Liver (tissue), 9 donors: Measurements from ENCODE around the gene IL32. TPM values are rescaled to one million over a fixed set of nuclear protein-coding genes. Genes with fewer than 3 reads are reported as not detected.

Experiments
- DNase-seq: peaks from one replicate; pipeline ENCODE4 v3.0.0-alpha.2; 2017; ENCODE audit warnings: low spot score
- H3K27ac ChIP-seq, 2 donors: one replicate each; pipeline ENCODE4 v1.7.0; 2013; ENCODE audit warnings: inconsistent platforms in 2 of 2, low read length in 2 of 2, control low read depth in 1 of 2, low read depth in 1 of 2, mild to moderate bottlenecking in 1 of 2
- H3K27me3 ChIP-seq, 4 donors: one replicate each; pipeline versions ENCODE4 v1.6.1 to v1.7.0; 2013; ENCODE audit warnings: low read length in 3 of 4, inconsistent platforms in 1 of 4, mild to moderate bottlenecking in 1 of 4, moderate library complexity in 1 of 4; ENCODE audit not compliant: control insufficient read depth in 4 of 4, insufficient read depth in 4 of 4
- H3K36me3 ChIP-seq, 4 donors: one replicate each; pipeline versions ENCODE4 v1.6.1 to v1.7.0; 2013; ENCODE audit warnings: low read length in 3 of 4, mild to moderate bottlenecking in 3 of 4, low read depth in 1 of 4, moderate library complexity in 1 of 4; ENCODE audit not compliant: control insufficient read depth in 4 of 4, insufficient read depth in 3 of 4
- H3K4me1 ChIP-seq, 4 donors: one replicate each; pipeline versions ENCODE4 v1.6.1 to v1.7.0; 2013; ENCODE audit warnings: low read length in 3 of 4, mild to moderate bottlenecking in 3 of 4, moderate library complexity in 1 of 4; ENCODE audit not compliant: control insufficient read depth in 4 of 4, insufficient read depth in 4 of 4
- H3K4me3 ChIP-seq, 3 donors: one replicate each; pipeline versions ENCODE4 v1.6.1 to v1.7.0; 2013; ENCODE audit warnings: low read length in 3 of 3, control low read depth in 1 of 3, low read depth in 1 of 3, mild to moderate bottlenecking in 1 of 3
- H3K9ac ChIP-seq, 2 donors: one replicate each; pipeline ENCODE4 v1.7.0; 2013; ENCODE audit warnings: low read length in 2 of 2, mild to moderate bottlenecking in 2 of 2, moderate library complexity in 2 of 2, control low read depth in 1 of 2, low read depth in 1 of 2
- H3K9me3 ChIP-seq, 4 donors: one replicate each; pipeline versions ENCODE4 v1.6.1 to v1.7.0; 2013; ENCODE audit warnings: low read length in 3 of 4; ENCODE audit not compliant: control insufficient read depth in 4 of 4
- ATF3 ChIP-seq: IDR thresholded peaks from 2 replicates; pipeline ENCODE4 v1.6.1; 2016; ENCODE audit warnings: antibody characterized with exemption
- EGR1 ChIP-seq, 2 donors: IDR thresholded peaks; 2 replicates each; pipeline ENCODE4 v1.6.1; 2016 to 2018; ENCODE audit warnings: antibody characterized with exemption in 2 of 2, low read depth in 2 of 2
- FOXA1 ChIP-seq: IDR thresholded peaks from 2 replicates; pipeline ENCODE4 v1.6.1; 2016; ENCODE audit warnings: antibody characterized with exemption
- FOXA2 ChIP-seq: IDR thresholded peaks from 2 replicates; pipeline ENCODE4 v1.6.1; 2016; ENCODE audit warnings: antibody characterized with exemption
- GABPA ChIP-seq, 2 donors: IDR thresholded peaks in 1 of 2; conservative IDR thresholded peaks in 1 of 2; 2 replicates each; pipeline ENCODE4 v1.6.1; 2016; ENCODE audit warnings: antibody characterized with exemption in 2 of 2, mild to moderate bottlenecking in 1 of 2, moderate library complexity in 1 of 2
- HNF4A ChIP-seq, 2 donors: conservative IDR thresholded peaks; 2 replicates each; pipeline ENCODE4 v1.6.1; 2016; ENCODE audit warnings: antibody characterized with exemption in 2 of 2, mild to moderate bottlenecking in 2 of 2
- HNF4G ChIP-seq: IDR thresholded peaks from 2 replicates; pipeline ENCODE4 v1.6.1; 2016; ENCODE audit warnings: antibody characterized with exemption
- JUND ChIP-seq, 2 donors: IDR thresholded peaks; 2 replicates each; pipeline ENCODE4 v1.6.1; 2016; ENCODE audit warnings: antibody characterized with exemption in 2 of 2
- MAX ChIP-seq: IDR thresholded peaks from 2 replicates; pipeline ENCODE4 v1.6.1; 2016; ENCODE audit warnings: antibody characterized with exemption
- NR2F2 ChIP-seq: IDR thresholded peaks from 2 replicates; pipeline ENCODE4 v1.6.1; 2016; ENCODE audit warnings: antibody characterized with exemption
- RAD21 ChIP-seq, 2 donors: IDR thresholded peaks; 2 replicates each; pipeline ENCODE4 v1.6.1; 2016; ENCODE audit warnings: antibody characterized with exemption in 2 of 2, mild to moderate bottlenecking in 2 of 2
- REST ChIP-seq: IDR thresholded peaks from 2 replicates; pipeline ENCODE4 v1.6.1; 2016; ENCODE audit warnings: antibody characterized with exemption, mild to moderate bottlenecking
- RXRA ChIP-seq, 2 donors: IDR thresholded peaks; 2 replicates each; pipeline ENCODE4 v1.6.1; 2017 to 2018; ENCODE audit warnings: antibody characterized with exemption in 2 of 2, mild to moderate bottlenecking in 1 of 2
- SP1 ChIP-seq: IDR thresholded peaks from 2 replicates; pipeline ENCODE4 v1.6.1; 2018; ENCODE audit warnings: antibody characterized with exemption, mild to moderate bottlenecking
- TAF1 ChIP-seq: conservative IDR thresholded peaks from 2 replicates; pipeline ENCODE4 v1.6.1; 2016; ENCODE audit warnings: antibody characterized with exemption, mild to moderate bottlenecking
- YY1 ChIP-seq: IDR thresholded peaks from 2 replicates; pipeline ENCODE4 v1.6.1; 2016; ENCODE audit warnings: antibody characterized with exemption, mild to moderate bottlenecking
- WGBS: extraction: QIAGEN DNeasy Blood & Tissue Kit; methylation state at CpG from one replicate; pipeline ENCODE4 v1.1.7; 2013; 5-methylcytosine and 5-hydroxymethylcytosine counted together
- polyA plus RNA-seq, 2 donors: library from polyadenylated mRNA; stranded (reverse) in 1 of 2; unstranded in 1 of 2; fragments of 200-250 nt in 1 of 2; fragments of >200 nt in 1 of 2; fragmentation: Nextera tagmentation in 1 of 2; extraction: Ambion mirVana in 1 of 2; gene quantifications; one replicate each; pipeline versions ENCODE4 v1.2.1 to v1.2.3, GENCODE V29; 2013 to 2015
- total RNA-seq, 2 donors: library from RNA; depleted of rRNA; stranded (reverse); fragments of >200 nt; gene quantifications; one replicate each; pipeline ENCODE4 v1.2.3, GENCODE V29; 2014
- donor health status: healthy.
- donor health status: healthy.
- donor health status: healthy.
- donor health status: healthy.
- donor health status: healthy.

The IL32 gene
- total RNA-seq (100 to 1,000 TPM in 1 of 2 donors, 1 to 10 TPM in 1; 8.6 to 328 TPM), polyA plus RNA-seq (100 to 1,000 TPM in 1 of 2 donors, 10 to 100 TPM in 1; 93.4 to 300 TPM)

- Histone ChIP-seq H3K9ac (peak within 1 kb of the TSS; percentile 84 to 97), H3K27me3 (no peaks in the 10 kb centered on the region), H3K27ac (peak within 1 kb of the TSS; percentile 82 to 88), H3K36me3 (peaks cover 0 to 9% (median 3%) of the 10 kb centered on the region in 4 donors), H3K4me1 (peaks cover under 1 to 15% (median 8%) of the 10 kb centered on the region in 4 donors), H3K9me3 (no peaks in the 10 kb centered on the region), H3K4me3 (peak within 1 kb of the TSS; percentile 51 to 89 (median 84))
- TF ChIP-seq FOXA1: no peak
- TF ChIP-seq NR2F2: peak; percentile 46
- TF ChIP-seq EGR1 (IDR thresholded peaks at IDR 0.05; ENCODE audit: low read depth in 2 of 2): no peak
- no peak for TF ChIP-seq FOXA2
- peak; percentile 86 to 89 for TF ChIP-seq RXRA (IDR thresholded peaks at IDR 0.05)
- peak; percentile 93 for TF ChIP-seq HNF4G
- peak; percentile 91 for TF ChIP-seq SP1
- peak; percentile 99 to 100 for TF ChIP-seq HNF4A (conservative IDR thresholded peaks at IDR 0.05)
- peak; percentile 77 for TF ChIP-seq ATF3
- TF ChIP-seq YY1: peak; percentile 56
- peak in 1 of 2 donors; percentile 37 for TF ChIP-seq GABPA (IDR thresholded peaks at IDR 0.05 in 1 of 2, conservative IDR thresholded peaks at IDR 0.05 in 1 of 2)
- TF ChIP-seq TAF1: peak; percentile 24
- peak; percentile 94 for TF ChIP-seq JUND (IDR thresholded peaks at IDR 0.05)
- TF ChIP-seq REST: peak; percentile 75
- TF ChIP-seq MAX: peak; percentile 72
- whole genome bisulfite sequencing: 29% methylated on average over 13 of the region's 13 CpGs
- DNase-seq: peak; percentile 46
Measured at GRCh38 chr16:3065069-3065741, at the start of gene IL32. Gene IL32 (plus strand): TSS chr16:3065640. CDS start chr16:3065812, 172 bp downstream.

GRCh38 chr16:3015865-3016521, 49.4 kb upstream of the IL32 start:
- peaks cover 6 to 32% (median 15%) of the 10 kb centered on the region in 4 donors for H3K4me1 ChIP-seq
- H3K4me3 ChIP-seq: no peak overlapping the region
- 91% methylated on average over 13 of the region's 13 CpGs for WGBS
- H3K27me3 ChIP-seq: no peaks in the 10 kb centered on the region
- no peak overlapping the region for H3K9ac ChIP-seq
- H3K9me3 ChIP-seq: no peaks in the 10 kb centered on the region
- DNase-seq: no peak
- no peaks in the 10 kb centered on the region for H3K36me3 ChIP-seq
- H3K27ac ChIP-seq: no peak overlapping the region
- TF ChIP-seq RXRA (IDR thresholded peaks at IDR 0.05) (no peak), HNF4A (conservative IDR thresholded peaks at IDR 0.05) (no peak), RAD21 (IDR thresholded peaks at IDR 0.05) (no peak), REST (no peak)
